Liver (tissue), 9 donors: ENCODE data around the gene LAT. TPM values are rescaled to one million over a fixed set of nuclear protein-coding genes. Genes with fewer than 3 reads are reported as not detected.

Experiments used
- DNase-seq: peaks from one replicate; pipeline ENCODE4 v3.0.0-alpha.2; 2017; ENCODE audit warnings: low spot score
- H3K27ac ChIP-seq, 2 donors: one replicate each; pipeline ENCODE4 v1.7.0; 2013; ENCODE audit warnings: inconsistent platforms in 2 of 2, low read length in 2 of 2, control low read depth in 1 of 2, low read depth in 1 of 2, mild to moderate bottlenecking in 1 of 2
- H3K27me3 ChIP-seq, 4 donors: one replicate each; pipeline versions ENCODE4 v1.6.1 to v1.7.0; 2013; ENCODE audit warnings: low read length in 3 of 4, inconsistent platforms in 1 of 4, mild to moderate bottlenecking in 1 of 4, moderate library complexity in 1 of 4; ENCODE audit not compliant: control insufficient read depth in 4 of 4, insufficient read depth in 4 of 4
- H3K36me3 ChIP-seq, 4 donors: one replicate each; pipeline versions ENCODE4 v1.6.1 to v1.7.0; 2013; ENCODE audit warnings: low read length in 3 of 4, mild to moderate bottlenecking in 3 of 4, low read depth in 1 of 4, moderate library complexity in 1 of 4; ENCODE audit not compliant: control insufficient read depth in 4 of 4, insufficient read depth in 3 of 4
- H3K4me1 ChIP-seq, 4 donors: one replicate each; pipeline versions ENCODE4 v1.6.1 to v1.7.0; 2013; ENCODE audit warnings: low read length in 3 of 4, mild to moderate bottlenecking in 3 of 4, moderate library complexity in 1 of 4; ENCODE audit not compliant: control insufficient read depth in 4 of 4, insufficient read depth in 4 of 4
- H3K4me3 ChIP-seq, 3 donors: one replicate each; pipeline versions ENCODE4 v1.6.1 to v1.7.0; 2013; ENCODE audit warnings: low read length in 3 of 3, control low read depth in 1 of 3, low read depth in 1 of 3, mild to moderate bottlenecking in 1 of 3
- H3K9ac ChIP-seq, 2 donors: one replicate each; pipeline ENCODE4 v1.7.0; 2013; ENCODE audit warnings: low read length in 2 of 2, mild to moderate bottlenecking in 2 of 2, moderate library complexity in 2 of 2, control low read depth in 1 of 2, low read depth in 1 of 2
- H3K9me3 ChIP-seq, 4 donors: one replicate each; pipeline versions ENCODE4 v1.6.1 to v1.7.0; 2013; ENCODE audit warnings: low read length in 3 of 4; ENCODE audit not compliant: control insufficient read depth in 4 of 4
- ATF3 ChIP-seq: IDR thresholded peaks from 2 replicates; pipeline ENCODE4 v1.6.1; 2016; ENCODE audit warnings: antibody characterized with exemption
- EGR1 ChIP-seq, 2 donors: IDR thresholded peaks; 2 replicates each; pipeline ENCODE4 v1.6.1; 2016 to 2018; ENCODE audit warnings: antibody characterized with exemption in 2 of 2, low read depth in 2 of 2
- FOXA1 ChIP-seq: IDR thresholded peaks from 2 replicates; pipeline ENCODE4 v1.6.1; 2016; ENCODE audit warnings: antibody characterized with exemption
- JUND ChIP-seq, 2 donors: IDR thresholded peaks; 2 replicates each; pipeline ENCODE4 v1.6.1; 2016; ENCODE audit warnings: antibody characterized with exemption in 2 of 2
- MAX ChIP-seq: IDR thresholded peaks from 2 replicates; pipeline ENCODE4 v1.6.1; 2016; ENCODE audit warnings: antibody characterized with exemption
- NR2F2 ChIP-seq: IDR thresholded peaks from 2 replicates; pipeline ENCODE4 v1.6.1; 2016; ENCODE audit warnings: antibody characterized with exemption
- REST ChIP-seq: IDR thresholded peaks from 2 replicates; pipeline ENCODE4 v1.6.1; 2016; ENCODE audit warnings: antibody characterized with exemption, mild to moderate bottlenecking
- RXRA ChIP-seq, 2 donors: IDR thresholded peaks; 2 replicates each; pipeline ENCODE4 v1.6.1; 2017 to 2018; ENCODE audit warnings: antibody characterized with exemption in 2 of 2, mild to moderate bottlenecking in 1 of 2
- SP1 ChIP-seq: IDR thresholded peaks from 2 replicates; pipeline ENCODE4 v1.6.1; 2018; ENCODE audit warnings: antibody characterized with exemption, mild to moderate bottlenecking
- YY1 ChIP-seq: IDR thresholded peaks from 2 replicates; pipeline ENCODE4 v1.6.1; 2016; ENCODE audit warnings: antibody characterized with exemption, mild to moderate bottlenecking
- ZBTB33 ChIP-seq: IDR thresholded peaks from 2 replicates; pipeline ENCODE4 v1.6.1; 2016; ENCODE audit warnings: antibody characterized with exemption
- WGBS: extraction: QIAGEN DNeasy Blood & Tissue Kit; methylation state at CpG from one replicate; pipeline ENCODE4 v1.1.7; 2013; 5-methylcytosine and 5-hydroxymethylcytosine counted together
- polyA plus RNA-seq, 2 donors: library from polyadenylated mRNA; stranded (reverse) in 1 of 2; unstranded in 1 of 2; fragments of 200-250 nt in 1 of 2; fragments of >200 nt in 1 of 2; fragmentation: Nextera tagmentation in 1 of 2; extraction: Ambion mirVana in 1 of 2; gene quantifications; one replicate each; pipeline versions ENCODE4 v1.2.1 to v1.2.3, GENCODE V29; 2013 to 2015
- total RNA-seq, 2 donors: library from RNA; depleted of rRNA; stranded (reverse); fragments of >200 nt; gene quantifications; one replicate each; pipeline ENCODE4 v1.2.3, GENCODE V29; 2014
- donor health status: healthy.
- donor health status: healthy.
- donor health status: healthy.
- donor health status: healthy.
- donor health status: healthy.

Gene LAT
- total and polyA plus RNA-seq, 4 donors: 1.3 to 2.3 (median 1.6) TPM

- no peak overlapping the region for H3K9ac ChIP-seq
- H3K4me3 ChIP-seq: no peak overlapping the region
- H3K36me3 ChIP-seq: no peaks in the 10 kb centered on the region
- H3K4me1 ChIP-seq: peaks cover 0 to 10% (median 7%) of the 10 kb centered on the region in 4 donors
- 77% methylated on average over 9 of the region's 9 CpGs for WGBS
- no peaks in the 10 kb centered on the region for H3K9me3 ChIP-seq
- peak overlapping the region in 1 of 2 donors; percentile 33 for H3K27ac ChIP-seq
- DNase-seq: no peak
- H3K27me3 ChIP-seq: no peaks in the 10 kb centered on the region
- no peak for TF ChIP-seq YY1
- no peak for TF ChIP-seq EGR1 (IDR thresholded peaks at IDR 0.05; ENCODE audit: low read depth in 2 of 2)
- no peak for TF ChIP-seq MAX
- TF ChIP-seq REST: no peak
Measured at GRCh38 chr16:29012913-29013553, 28.2 kb downstream of the LAT start.

GRCh38 chr16:29014561-29015069 is 29.8 kb downstream of the LAT start:
- no peak for DNase-seq
- no peak for TF ChIP-seq EGR1 (IDR thresholded peaks at IDR 0.05; ENCODE audit: low read depth in 2 of 2)
- no peak for TF ChIP-seq ZBTB33
- TF ChIP-seq ATF3: no peak
- TF ChIP-seq JUND (IDR thresholded peaks at IDR 0.05): no peak
- no peak for TF ChIP-seq FOXA1
- no peak for TF ChIP-seq YY1
- Histone ChIP-seq H3K27me3 (no peaks in the 10 kb centered on the region), H3K9me3 (no peaks in the 10 kb centered on the region), H3K27ac (no peak overlapping the region), H3K9ac (no peak overlapping the region), H3K4me1 (peaks cover 0 to 10% (median 7%) of the 10 kb centered on the region in 4 donors), H3K36me3 (no peaks in the 10 kb centered on the region), H3K4me3 (no peak overlapping the region)
- 61% methylated on average over 3 of the region's 3 CpGs for WGBS

- 90% methylated on average over 5 of the region's 5 CpGs for WGBS
- Histone ChIP-seq H3K9ac (no peak overlapping the region), H3K4me1 (no peaks in the 10 kb centered on the region), H3K4me3 (no peak overlapping the region), H3K9me3 (no peaks in the 10 kb centered on the region), H3K27ac (no peak overlapping the region), H3K27me3 (peaks cover 0 to 2% (median 0%) of the 10 kb centered on the region in 4 donors), H3K36me3 (no peaks in the 10 kb centered on the region)
- TF ChIP-seq JUND (IDR thresholded peaks at IDR 0.05) (no peak), REST (no peak), SP1 (no peak), NR2F2 (no peak), YY1 (no peak), MAX (no peak), ZBTB33 (no peak), RXRA (IDR thresholded peaks at IDR 0.05) (no peak), EGR1 (IDR thresholded peaks at IDR 0.05; ENCODE audit: low read depth in 2 of 2) (no peak)
- DNase-seq: no peak
Measured at GRCh38 chr16:29022196-29022595, 37.3 kb downstream of the LAT start.
